Sigmoid colon (tissue), 4 donors: ENCODE data around the gene DPF1.

Experiments
- CTCF ChIP-seq, 4 experiments: fragments of 450-650 bp in 3 of 4; fragments of 200-600 bp in 1 of 4; IDR thresholded peaks; one replicate each; pipeline ENCODE4 v1.5.1; 2016 to 2019; ENCODE audit warnings: antibody characterized with exemption in 4 of 4, mild to moderate bottlenecking in 3 of 4, moderate library complexity in 2 of 4
- EP300 ChIP-seq, 4 donors: sonication (generic); formaldehyde crosslinking; IDR thresholded peaks; one replicate each; pipeline ENCODE4 v1.6.1; 2017; ENCODE audit warnings: antibody characterized with exemption in 4 of 4
- POLR2A ChIP-seq, 2 donors: fragments of 450-650 bp; IDR thresholded peaks; one replicate each; pipeline ENCODE4 v1.6.1; 2016; ENCODE audit warnings: antibody characterized with exemption in 2 of 2, mild to moderate bottlenecking in 2 of 2, moderate library complexity in 2 of 2
- POLR2AphosphoS5 ChIP-seq, 4 donors: sonication (generic); formaldehyde crosslinking; IDR thresholded peaks; one replicate each; pipeline ENCODE4 v1.6.1; 2017; ENCODE audit warnings: antibody characterized with exemption in 4 of 4

GRCh38 chr19:38206928-38207327 is 17.1 kb downstream of the DPF1 start:
- TF ChIP-seq CTCF (IDR thresholded peaks at IDR 0.05) (no peak), POLR2A (IDR thresholded peaks at IDR 0.05) (no peak), EP300 (IDR thresholded peaks at IDR 0.05) (no peak), POLR2AphosphoS5 (IDR thresholded peaks at IDR 0.05) (no peak)
